CD14-positive monocyte (primary cell): ENCODE data around the gene CHID1. TPM values are rescaled to one million over a fixed set of nuclear protein-coding genes. Genes with fewer than 3 reads are reported as not detected.

ENCODE experiments used
- DNase-seq, 3 donors: peaks; one replicate each; pipeline ENCODE4 v3.0.0-alpha.2; 2011 to 2022
- H2AFZ ChIP-seq: 2 replicates; pipeline ENCODE4 v1.6.0; 2012; ENCODE audit warnings: mild to moderate bottlenecking, low read depth, low read length, inconsistent platforms; ENCODE audit not compliant: insufficient read depth, poor library complexity, severe bottlenecking
- H3K27ac ChIP-seq, 2 donors: 1 replicate in 1 of 2; 2 replicates in 1 of 2; pipeline ENCODE4 v1.5.1; 2012 to 2013; ENCODE audit warnings: low read length in 2 of 2, control low read depth in 1 of 2, inconsistent platforms in 1 of 2, low read depth in 1 of 2, mild to moderate bottlenecking in 1 of 2
- H3K27me3 ChIP-seq, 2 donors: one replicate each; pipeline versions ENCODE4 v1.6.0 to v1.6.1; 2011 to 2013; ENCODE audit warnings: low read length in 2 of 2; ENCODE audit not compliant: control insufficient read depth in 2 of 2, insufficient read depth in 2 of 2
- H3K36me3 ChIP-seq, 2 donors: replicated peaks in 1 of 2; 1 replicate in 1 of 2; 2 replicates in 1 of 2; pipeline versions ENCODE4 v1.5.1 to v1.6.1; 2012 to 2013; ENCODE audit warnings: low read length in 2 of 2, control low read depth in 1 of 2, inconsistent platforms in 1 of 2, mild to moderate bottlenecking in 1 of 2; ENCODE audit not compliant: insufficient read depth in 2 of 2, control insufficient read depth in 1 of 2
- H3K4me1 ChIP-seq, 2 donors: 1 replicate in 1 of 2; 2 replicates in 1 of 2; pipeline versions ENCODE4 v1.5.1 to v1.6.1; 2012 to 2013; ENCODE audit warnings: low read length in 2 of 2, control low read depth in 1 of 2, inconsistent platforms in 1 of 2, mild to moderate bottlenecking in 1 of 2, moderate library complexity in 1 of 2; ENCODE audit not compliant: insufficient read depth in 2 of 2, control insufficient read depth in 1 of 2
- H3K4me2 ChIP-seq: replicated peaks from 2 replicates; pipeline ENCODE3; 2012; ENCODE audit warnings: low read length, moderate library complexity, mild to moderate bottlenecking; ENCODE audit not compliant: poor library complexity, severe bottlenecking; ENCODE audit errors: extremely low read depth
- H3K4me3 ChIP-seq, 3 experiments: fragments of 200-600 bp in 1 of 3; sonication (generic) in 1 of 3; replicated peaks in 1 of 3; 1 replicate in 2 of 3; 2 replicates in 1 of 3; pipeline ENCODE4 v1.5.1; 2011 to 2013; ENCODE audit warnings: low read length in 3 of 3, mild to moderate bottlenecking in 3 of 3, control low read depth in 2 of 3, low read depth in 2 of 3, inconsistent platforms in 1 of 3, moderate library complexity in 1 of 3
- H3K79me2 ChIP-seq: 2 replicates; pipeline ENCODE4 v1.6.0; 2012; ENCODE audit warnings: mild to moderate bottlenecking, control low read depth, inconsistent platforms, low read length, moderate library complexity; ENCODE audit not compliant: insufficient read depth
- H3K9ac ChIP-seq: 2 replicates; pipeline ENCODE4 v1.6.0; 2017; ENCODE audit warnings: low read length, mild to moderate bottlenecking; ENCODE audit not compliant: insufficient read depth, poor library complexity, severe bottlenecking
- H3K9me3 ChIP-seq, 2 donors: replicated peaks in 1 of 2; 1 replicate in 1 of 2; 2 replicates in 1 of 2; pipeline versions ENCODE4 v1.5.1 to v1.6.1; 2012 to 2013; ENCODE audit warnings: low read length in 2 of 2, control low read depth in 1 of 2; ENCODE audit not compliant: control insufficient read depth in 1 of 2, insufficient read depth in 1 of 2
- H4K20me1 ChIP-seq: 2 replicates; pipeline ENCODE4 v1.6.0; 2012; ENCODE audit warnings: mild to moderate bottlenecking, low read length, control low read depth, moderate library complexity; ENCODE audit not compliant: insufficient read depth
- H3K27ac Mint-ChIP-seq, 7 donors: one replicate each; pipeline ENCODE4 v1.8.0; 2020; ENCODE audit warnings: mild to moderate bottlenecking in 7 of 7, mixed read lengths in 7 of 7, moderate library complexity in 6 of 7, inconsistent platforms in 2 of 7
- H3K27me3 Mint-ChIP-seq, 3 donors: one replicate each; pipeline ENCODE4 v1.8.0; 2021 to 2022; ENCODE audit warnings: low read depth in 3 of 3, mild to moderate bottlenecking in 3 of 3, mixed read lengths in 3 of 3, moderate library complexity in 3 of 3, inconsistent platforms in 1 of 3
- H3K36me3 Mint-ChIP-seq, 2 donors: one replicate each; pipeline ENCODE4 v1.8.0; 2020; ENCODE audit warnings: mixed read lengths in 2 of 2, inconsistent platforms in 1 of 2, mild to moderate bottlenecking in 1 of 2
- H3K4me1 Mint-ChIP-seq: one replicate; pipeline ENCODE4 v1.8.0; 2020; ENCODE audit warnings: mild to moderate bottlenecking, mixed read lengths
- H3K4me3 Mint-ChIP-seq, 2 donors: one replicate each; pipeline ENCODE4 v1.8.0; 2020; ENCODE audit warnings: mild to moderate bottlenecking in 2 of 2, mixed read lengths in 2 of 2, moderate library complexity in 1 of 2
- H3K9me3 Mint-ChIP-seq, 7 donors: one replicate each; pipeline ENCODE4 v1.8.0; 2020 to 2022; ENCODE audit warnings: mixed read lengths in 7 of 7, mild to moderate bottlenecking in 6 of 7, moderate library complexity in 6 of 7, inconsistent platforms in 2 of 7
- WGBS: methylation state at CpG from one replicate; pipeline ENCODE4 v1.1.5; 2013; ENCODE audit warnings: missing lambda C conversion rate; ENCODE audit not compliant: insufficient coverage; 5-methylcytosine and 5-hydroxymethylcytosine counted together
- intact Hi-C, 2 donors: fragments of 100-400 bp; cut with micrococcal nuclease; formaldehyde crosslinking; loops; one replicate each; pipeline versions ENCODE4 v1.15.0 to v1.15.1; 2023
- polyA plus RNA-seq, 3 donors: library from polyadenylated mRNA; depleted of rRNA in 1 of 3; unstranded in 2 of 3; stranded (reverse) in 1 of 3; fragments of 300-500 nt in 2 of 3; fragments of >200 nt in 1 of 3; fragmentation: Illumina TruSeq in 2 of 3; gene quantifications; 1 replicate in 2 of 3; 2 replicates in 1 of 3; pipeline ENCODE4 v1.2.3, GENCODE V29; 2012 to 2021
- TF ChIP-seq, protein P1 (sequence below): fragments of 200-600 bp; IDR thresholded peaks from one replicate; pipeline ENCODE4 v1.8.0; 2022; ENCODE audit warnings: antibody characterized with exemption, mild to moderate bottlenecking

The CHID1 gene
- polyA plus RNA-seq, 3 donors: 23.2 to 45.4 (median 45.0) TPM

- H3K27ac ChIP-seq: peak overlapping the region in 1 of 2 donors; percentile 71
- no peak for DNase-seq
- peak overlapping the region; percentile 53 to 86 (median 86) for H3K4me3 ChIP-seq
- H3K36me3 ChIP-seq: no peaks in the 10 kb centered on the region
- Mint-ChIP-seq H3K27me3 (peaks cover 0 to 4% (median 1%) of the 10 kb centered on the region in 3 donors), H3K4me3 (peak overlapping the region; percentile 87 to 95), H3K27ac (peak overlapping the region in 6 of 7 donors; percentile 19 to 90 (median 64)), H3K36me3 (peaks cover 3 to 7% of the 10 kb centered on the region in 2 donors), H3K4me1 (peaks cover 28% of the 10 kb centered on the region), H3K9me3 (peaks cover 0 to 2% (median 0%) of the 10 kb centered on the region in 7 donors)
- peak overlapping the region; percentile 85 for H3K9ac ChIP-seq
- TF ChIP-seq, protein P1, sequence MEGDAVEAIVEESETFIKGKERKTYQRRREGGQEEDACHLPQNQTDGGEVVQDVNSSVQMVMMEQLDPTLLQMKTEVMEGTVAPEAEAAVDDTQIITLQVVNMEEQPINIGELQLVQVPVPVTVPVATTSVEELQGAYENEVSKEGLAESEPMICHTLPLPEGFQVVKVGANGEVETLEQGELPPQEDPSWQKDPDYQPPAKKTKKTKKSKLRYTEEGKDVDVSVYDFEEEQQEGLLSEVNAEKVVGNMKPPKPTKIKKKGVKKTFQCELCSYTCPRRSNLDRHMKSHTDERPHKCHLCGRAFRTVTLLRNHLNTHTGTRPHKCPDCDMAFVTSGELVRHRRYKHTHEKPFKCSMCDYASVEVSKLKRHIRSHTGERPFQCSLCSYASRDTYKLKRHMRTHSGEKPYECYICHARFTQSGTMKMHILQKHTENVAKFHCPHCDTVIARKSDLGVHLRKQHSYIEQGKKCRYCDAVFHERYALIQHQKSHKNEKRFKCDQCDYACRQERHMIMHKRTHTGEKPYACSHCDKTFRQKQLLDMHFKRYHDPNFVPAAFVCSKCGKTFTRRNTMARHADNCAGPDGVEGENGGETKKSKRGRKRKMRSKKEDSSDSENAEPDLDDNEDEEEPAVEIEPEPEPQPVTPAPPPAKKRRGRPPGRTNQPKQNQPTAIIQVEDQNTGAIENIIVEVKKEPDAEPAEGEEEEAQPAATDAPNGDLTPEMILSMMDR: no peak
- peaks cover 15 to 28% of the 10 kb centered on the region in 2 donors for H3K4me1 ChIP-seq
- H3K4me2 ChIP-seq: peak overlapping the region; percentile 85
- H4K20me1 ChIP-seq: no peaks in the 10 kb centered on the region
- intact Hi-C loops: no loop called here
- H3K9me3 ChIP-seq: no peaks in the 10 kb centered on the region
- peak overlapping the region; percentile 94 for H2AFZ ChIP-seq
- WGBS: 4% methylated on average over 37 of the region's 38 CpGs
- no peaks in the 10 kb centered on the region for H3K27me3 ChIP-seq
- peaks cover 16% of the 10 kb centered on the region for H3K79me2 ChIP-seq
Observed at GRCh38 chr11:910044-910588, 494 bp downstream of the CHID1 start.

DNA sequence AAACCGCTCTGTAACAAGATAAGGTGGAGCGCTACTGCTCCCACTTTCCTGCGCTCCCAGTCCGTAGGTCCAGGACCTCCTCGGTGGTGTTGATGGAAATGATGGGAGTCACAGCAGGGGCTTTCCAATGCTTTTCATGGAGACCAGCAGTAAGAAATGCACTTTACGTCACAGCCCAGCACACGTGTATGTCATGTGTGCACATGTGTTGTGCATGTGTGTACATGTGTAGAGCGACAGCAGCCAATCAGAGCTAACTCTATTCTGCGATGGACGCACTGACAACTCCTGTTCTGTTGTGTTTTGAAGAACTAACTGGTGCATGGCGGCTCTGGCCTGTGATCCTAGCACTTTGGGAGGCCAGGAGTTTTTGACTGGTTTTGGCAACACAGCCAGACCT lies 1.2 kb downstream of the CHID1 start:
- Histone ChIP-seq H4K20me1 (no peaks in the 10 kb centered on the region), H3K9me3 (no peaks in the 10 kb centered on the region), H2AFZ (no peak overlapping the region), H3K36me3 (peaks cover 4% of the 10 kb centered on the region in 2 donors), H3K27me3 (no peaks in the 10 kb centered on the region), H3K79me2 (peaks cover 16% of the 10 kb centered on the region), H3K4me2 (no peak overlapping the region), H3K9ac (no peak overlapping the region), H3K4me1 (peaks cover 15 to 24% of the 10 kb centered on the region in 2 donors), H3K4me3 (no peak overlapping the region), H3K27ac (no peak overlapping the region)
- intact Hi-C loops: no loop called here
- Mint-ChIP-seq H3K27me3 (peaks cover 0 to 4% (median 1%) of the 10 kb centered on the region in 3 donors), H3K9me3 (peaks cover 0 to 2% (median 0%) of the 10 kb centered on the region in 7 donors), H3K4me3 (peak overlapping the region in 1 of 2 donors; percentile 41), H3K36me3 (peaks cover 6 to 10% of the 10 kb centered on the region in 2 donors), H3K4me1 (peaks cover 25% of the 10 kb centered on the region), H3K27ac (peak overlapping the region in 1 of 7 donors; percentile 30)
- WGBS: 94% methylated on average over 11 of the region's 11 CpGs
- no peak for DNase-seq
- TF ChIP-seq, protein P1: no peak
